ENCODE results near the gene CELA2A. TPM values are rescaled to one million over a fixed set of nuclear protein-coding genes. Genes with fewer than 3 reads are reported as not detected.

The CELA2A gene
- total and polyA plus RNA-seq, 10 of the 15 experiments (the other 5 are each of a cell fraction or from before 2014, with no cell fraction given) = 0.90 TPM; not detected in 9

- WGBS (ENCODE audit: insufficient coverage, insufficient replicate concordance, low lambda C conversion rate, missing lambda C conversion rate) = 82% methylated on average over 3 of the region's 3 CpGs
- BruUV-seq (replicated peaks) = no TSS peak
- intact Hi-C loops (cut with micrococcal nuclease; ENCODE audit: unreplicated experiment) (no loop called here), in situ Hi-C loops (cut with MboI) (no loop called here)
- Histone ChIP-seq H3K4me1 (ENCODE audit: control insufficient read depth, insufficient read depth, low read length) (peaks cover 9% of the 10 kb centered on the region), H3K4me3 (no peak overlapping the region), H3K9me3 (replicated peaks; ENCODE audit: control insufficient read depth, insufficient read depth, low read length) (no peaks in the 10 kb centered on the region), H2AFZ (ENCODE audit: control insufficient read depth, low read depth, low read length) (no peak overlapping the region), H4K20me1 (ENCODE audit: control insufficient read depth, insufficient read depth) (no peaks in the 10 kb centered on the region), H3K9ac (ENCODE audit: control insufficient read depth, insufficient read depth, low read length) (no peak overlapping the region), H3K27ac (ENCODE audit: control insufficient read depth, insufficient read depth) (no peak overlapping the region), H3K79me2 (ENCODE audit: control insufficient read depth, insufficient read depth, low read length) (no peaks in the 10 kb centered on the region), H3K36me3 (ENCODE audit: control insufficient read depth in 2 of 2, insufficient read depth in 2 of 2, low read length in 1 of 2) (no peaks in the 10 kb centered on the region; a peak in 1 of 4 replicates), H3K4me2 (ENCODE audit: control insufficient read depth, insufficient read depth) (no peak overlapping the region), H3K27me3 (replicated peaks in 1 of 2; ENCODE audit: control insufficient read depth in 2 of 2, insufficient read depth in 2 of 2, low read length in 1 of 2) (no peaks in the 10 kb centered on the region)
- ChIA-PET POLR2A (no interaction called here), CTCF (interaction anchor here (1.5 to 2.5 kb wide), 2 partner anchors 12 to 14 kb away, joined by 4 to 8 read pairs; no protein-coding TSS in a partner anchor), SMC1A (ENCODE audit: uncharacterized antibody, unreplicated experiment) (interaction anchor here (0.7 kb wide), 1 partner anchor 191 kb away, joined by 4 read pairs; no protein-coding TSS in a partner anchor), RAD21 (ENCODE audit: unreplicated experiment) (no interaction called here)
- DNase-seq (ENCODE audit: low read depth, low spot score) (no peak), ATAC-seq (peak; percentile 50), FAIRE-seq (no peak)
- no peak for TF ChIP-seq CHD4 (IDR thresholded peaks at IDR 0.05)
- no peak for TF ChIP-seq SMARCA5 (IDR thresholded peaks at IDR 0.05)
- TF ChIP-seq NKRF (conservative IDR thresholded peaks at IDR 0.05) = no peak
- no peak for TF ChIP-seq KDM1A (IDR thresholded peaks at IDR 0.05; ENCODE audit: borderline replicate concordance)
- TF ChIP-seq RUNX3 (IDR thresholded peaks at IDR 0.05; ENCODE audit: low read length) = no peak
- TF ChIP-seq ZSCAN29 (IDR thresholded peaks at IDR 0.05) = no peak
- TF ChIP-seq BMI1 (IDR thresholded peaks at IDR 0.05; ENCODE audit: borderline replicate concordance) = no peak
- no peak for TF ChIP-seq LARP7 (IDR thresholded peaks at IDR 0.05)
- TF ChIP-seq RAD51 (IDR thresholded peaks at IDR 0.05) = no peak
- no peak for TF ChIP-seq SREBF2 (IDR thresholded peaks at IDR 0.05; ENCODE audit: low read length)
- TF ChIP-seq ZNF217 (IDR thresholded peaks at IDR 0.05) = no peak
- TF ChIP-seq NR2C1 (IDR thresholded peaks at IDR 0.05) = no peak
- TF ChIP-seq SKIL (IDR thresholded peaks at IDR 0.05; ENCODE audit: low read depth, poor library complexity, severe bottlenecking) = no peak
- no peak for TF ChIP-seq NRF1 (conservative IDR thresholded peaks at IDR 0.05; ENCODE audit: low read depth, low read length)
- no peak for TF ChIP-seq MYC (IDR thresholded peaks at IDR 0.05; ENCODE audit: insufficient read depth, insufficient read length, insufficient replicate concordance, low read length, severe bottlenecking)
- TF ChIP-seq YBX1 (IDR thresholded peaks at IDR 0.05) = no peak
- TF ChIP-seq EED (IDR thresholded peaks at IDR 0.05; ENCODE audit: low read depth) = no peak
- TF ChIP-seq STAT3 (IDR thresholded peaks at IDR 0.05; ENCODE audit: low read depth, low read length) = no peak
- no peak for TF ChIP-seq NFYA (IDR thresholded peaks at IDR 0.05; ENCODE audit: borderline replicate concordance, low read depth, low read length)
Observed at GRCh38 chr1:15513919-15514318, 57.4 kb downstream of the CELA2A start.
